ENCODE data around the gene LFNG. TPM values are rescaled to one million over a fixed set of nuclear protein-coding genes. Genes with fewer than 3 reads are reported as not detected.

Gene LFNG
- total and polyA plus RNA-seq, 10 donors, result 21.2 to 47.4 (median 34.0) TPM

GRCh38 chr7:2510130-2510776, 9.3 kb upstream of the LFNG start:
- H3K4me3 ChIP-seq, result peak overlapping the region in 1 of 8 donors; percentile 55
- H3K27ac ChIP-seq, result peak overlapping the region; percentile 73 to 97 (median 90)
- DNase-seq, result peak; percentile 84
- peaks cover 52 to 72% (median 59%) of the 10 kb centered on the region in 6 donors for H3K4me1 ChIP-seq
- 82 to 90% (median 86%) methylated on average over 10 to 13 of the region's 13 CpGs for WGBS, 5 donors
- no peaks in the 10 kb centered on the region for H3K36me3 ChIP-seq
- H3K27me3 ChIP-seq (replicated peaks in 1 of 7), result no peaks in the 10 kb centered on the region
- no peak for TF ChIP-seq POLR2AphosphoS5 (IDR thresholded peaks at IDR 0.05)
- no peak for TF ChIP-seq CTCF (IDR thresholded peaks at IDR 0.05 in 8 of 11, conservative IDR thresholded peaks at IDR 0.05 in 3 of 11)
- TF ChIP-seq POLR2A (IDR thresholded peaks at IDR 0.05), result no peak
- H3K9me3 ChIP-seq, result no peaks in the 10 kb centered on the region
- intact Hi-C loops (cut with DNase I; ENCODE audit: low total_unique reads), result no loop called here

- peak; percentile 94 for DNase-seq
- Histone ChIP-seq H3K9me3 (no peaks in the 10 kb centered on the region), H3K27me3 (replicated peaks in 1 of 7) (no peaks in the 10 kb centered on the region), H3K4me1 (peaks cover 52 to 80% (median 64%) of the 10 kb centered on the region in 6 donors), H3K27ac (peak overlapping the region; percentile 73 to 97 (median 90)), H3K36me3 (no peaks in the 10 kb centered on the region), H3K4me3 (peak overlapping the region in 5 of 8 donors; percentile 9 to 55 (median 13))
- intact Hi-C loops (cut with DNase I; ENCODE audit: low total_unique reads), result no loop called here
- TF ChIP-seq POLR2A (IDR thresholded peaks at IDR 0.05) (no peak), POLR2AphosphoS5 (IDR thresholded peaks at IDR 0.05) (peak; percentile 75 to 85 (median 82))
- 4 to 15% (median 14%) methylated on average over 4 to 27 of the region's 27 CpGs for WGBS, 5 donors
Measured at GRCh38 chr7:2510909-2511768, 8.4 kb upstream of the LFNG start.

- Histone ChIP-seq H3K27me3 (replicated peaks in 1 of 7) (no peaks in the 10 kb centered on the region), H3K9me3 (no peaks in the 10 kb centered on the region), H3K4me1 (peaks cover 52 to 87% (median 67%) of the 10 kb centered on the region in 6 donors), H3K4me3 (peak overlapping the region in 2 of 8 donors; percentile 13 to 55), H3K36me3 (no peaks in the 10 kb centered on the region), H3K27ac (peak overlapping the region; percentile 73 to 97 (median 90))
- TF ChIP-seq CTCF (IDR thresholded peaks at IDR 0.05 in 8 of 11, conservative IDR thresholded peaks at IDR 0.05 in 3 of 11) (no peak), POLR2A (IDR thresholded peaks at IDR 0.05) (no peak), POLR2AphosphoS5 (IDR thresholded peaks at IDR 0.05) (no peak)
- peak; percentile 88 for DNase-seq
- WGBS, 5 donors, result 29 to 45% (median 30%) methylated on average over 4 to 18 of the region's 18 CpGs
- intact Hi-C loops (cut with DNase I; ENCODE audit: low total_unique reads), result no loop called here
Measured at GRCh38 chr7:2511769-2512168, 7.8 kb upstream of the LFNG start.

GRCh38 chr7:2512179-2512661, 7.4 kb upstream of the LFNG start:
- no peak for DNase-seq
- Histone ChIP-seq H3K4me1 (peaks cover 52 to 88% (median 68%) of the 10 kb centered on the region in 6 donors), H3K27me3 (replicated peaks in 1 of 7) (no peaks in the 10 kb centered on the region), H3K27ac (peak overlapping the region; percentile 73 to 97 (median 90)), H3K4me3 (peak overlapping the region in 1 of 8 donors; percentile 55), H3K9me3 (no peaks in the 10 kb centered on the region), H3K36me3 (no peaks in the 10 kb centered on the region)
- TF ChIP-seq POLR2A (IDR thresholded peaks at IDR 0.05), result no peak
- TF ChIP-seq POLR2AphosphoS5 (IDR thresholded peaks at IDR 0.05), result peak in 1 of 3 donors; percentile 32
- 38 to 47% (median 42%) methylated on average over 8 to 12 of the region's 12 CpGs for WGBS, 5 donors
- intact Hi-C loops (cut with DNase I; ENCODE audit: low total_unique reads), result no loop called here

Measured in spleen (tissue), 11 donors.